Gastroesophageal sphincter (tissue), 3 donors: ENCODE results near the gene S100B.

ENCODE experiments used
- EP300 ChIP-seq: sonication (generic); formaldehyde crosslinking; IDR thresholded peaks from one replicate; pipeline ENCODE4 v1.6.1; 2017; ENCODE audit warnings: antibody characterized with exemption, mild to moderate bottlenecking
- POLR2A ChIP-seq, 2 donors: fragments of 450-650 bp; IDR thresholded peaks; one replicate each; pipeline ENCODE4 v1.6.1; 2017; ENCODE audit warnings: antibody characterized with exemption in 2 of 2, mild to moderate bottlenecking in 2 of 2, moderate library complexity in 1 of 2
- POLR2AphosphoS5 ChIP-seq: sonication (generic); formaldehyde crosslinking; IDR thresholded peaks from one replicate; pipeline ENCODE4 v1.6.1; 2017; ENCODE audit warnings: antibody characterized with exemption
- TF ChIP-seq, protein P1 (sequence below), 4 experiments: fragments of 200-600 bp in 2 of 4; fragments of 450-650 bp in 2 of 4; sonication (generic) in 1 of 4; IDR thresholded peaks; one replicate each; pipeline ENCODE4 v1.5.1; 2017 to 2019; ENCODE audit warnings: antibody characterized with exemption in 4 of 4, mild to moderate bottlenecking in 2 of 4, moderate library complexity in 2 of 4

- TF ChIP-seq EP300, result no peak
- TF ChIP-seq POLR2AphosphoS5, result no peak
- TF ChIP-seq POLR2A (IDR thresholded peaks at IDR 0.05), result no peak
- TF ChIP-seq, protein P1, sequence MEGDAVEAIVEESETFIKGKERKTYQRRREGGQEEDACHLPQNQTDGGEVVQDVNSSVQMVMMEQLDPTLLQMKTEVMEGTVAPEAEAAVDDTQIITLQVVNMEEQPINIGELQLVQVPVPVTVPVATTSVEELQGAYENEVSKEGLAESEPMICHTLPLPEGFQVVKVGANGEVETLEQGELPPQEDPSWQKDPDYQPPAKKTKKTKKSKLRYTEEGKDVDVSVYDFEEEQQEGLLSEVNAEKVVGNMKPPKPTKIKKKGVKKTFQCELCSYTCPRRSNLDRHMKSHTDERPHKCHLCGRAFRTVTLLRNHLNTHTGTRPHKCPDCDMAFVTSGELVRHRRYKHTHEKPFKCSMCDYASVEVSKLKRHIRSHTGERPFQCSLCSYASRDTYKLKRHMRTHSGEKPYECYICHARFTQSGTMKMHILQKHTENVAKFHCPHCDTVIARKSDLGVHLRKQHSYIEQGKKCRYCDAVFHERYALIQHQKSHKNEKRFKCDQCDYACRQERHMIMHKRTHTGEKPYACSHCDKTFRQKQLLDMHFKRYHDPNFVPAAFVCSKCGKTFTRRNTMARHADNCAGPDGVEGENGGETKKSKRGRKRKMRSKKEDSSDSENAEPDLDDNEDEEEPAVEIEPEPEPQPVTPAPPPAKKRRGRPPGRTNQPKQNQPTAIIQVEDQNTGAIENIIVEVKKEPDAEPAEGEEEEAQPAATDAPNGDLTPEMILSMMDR (IDR thresholded peaks at IDR 0.05), result no peak
Observed at GRCh38 chr21:46619846-46620245, 15.0 kb upstream of the S100B start.
